Kidney (tissue), 22 donors: ENCODE data around the gene ZKSCAN5. TPM values are rescaled to one million over a fixed set of nuclear protein-coding genes. Genes with fewer than 3 reads are reported as not detected.

Source experiments
- DNase-seq, 5 donors: peaks; one replicate each; pipeline ENCODE4 v3.0.0-alpha.2; 2013 to 2020
- FAIRE-seq: peaks from 2 replicates; lab custom pipeline; 2012; peaks lifted over from hg19 to GRCh38; lab: Jason Lieb, UNC
- H3K27ac ChIP-seq, 2 donors: one replicate each; pipeline ENCODE4 v1.7.0; 2013; ENCODE audit warnings: low read depth in 2 of 2, low read length in 2 of 2, inconsistent platforms in 1 of 2
- H3K27me3 ChIP-seq: one replicate; pipeline ENCODE4 v1.7.1; 2013; ENCODE audit warnings: low read length, inconsistent platforms; ENCODE audit not compliant: control insufficient read depth, insufficient read depth
- H3K36me3 ChIP-seq, 3 donors: one replicate each; pipeline versions ENCODE4 v1.7.0 to v1.7.1; 2013; ENCODE audit warnings: low read length in 3 of 3, control low read depth in 1 of 3, inconsistent platforms in 1 of 3; ENCODE audit not compliant: insufficient read depth in 3 of 3, control insufficient read depth in 2 of 3
- H3K4me1 ChIP-seq, 3 donors: one replicate each; pipeline versions ENCODE4 v1.7.0 to v1.7.1; 2013; ENCODE audit warnings: low read length in 3 of 3, inconsistent platforms in 1 of 3, low read depth in 1 of 3; ENCODE audit not compliant: control insufficient read depth in 2 of 3, insufficient read depth in 2 of 3
- H3K4me3 ChIP-seq, 3 donors: one replicate each; pipeline versions ENCODE4 v1.7.0 to v1.8.1; 2013; ENCODE audit warnings: low read length in 3 of 3, control low read depth in 1 of 3, inconsistent platforms in 1 of 3
- H3K9ac ChIP-seq, 3 donors: one replicate each; pipeline versions ENCODE4 v1.7.0 to v1.7.1; 2013; ENCODE audit warnings: low read length in 3 of 3, control low read depth in 1 of 3, inconsistent platforms in 1 of 3
- H3K9me3 ChIP-seq, 3 donors: one replicate each; pipeline versions ENCODE4 v1.7.0 to v1.7.1; 2013; ENCODE audit warnings: low read length in 3 of 3, control low read depth in 1 of 3, inconsistent platforms in 1 of 3; ENCODE audit not compliant: control insufficient read depth in 2 of 3, insufficient read depth in 1 of 3
- intact Hi-C: fragments of 100-400 bp; cut with DNase I; formaldehyde crosslinking; loops from one replicate; pipeline ENCODE4 v1.11.1; 2022
- long read RNA-seq, 10 donors: library from polyadenylated mRNA in 1 of 10; unstranded in 1 of 10; transcript quantifications; one replicate each; pipeline ENCODE4 v2.0.0 and lab custom pipeline, GENCODE V29; 2021 to 2026
- polyA plus RNA-seq: library from polyadenylated mRNA; stranded (reverse); fragments of 350-450 nt; fragmentation: Illumina TruSeq; extraction: RNeasy Lipid Tissue Mini Kit (QIAGEN cat#74804); gene quantifications from one replicate; pipeline ENCODE4 v1.2.3, GENCODE V29; 2014; ENCODE audit warnings: low read depth, low replicate concordance; ENCODE audit not compliant: insufficient read depth
- total RNA-seq: library from RNA; stranded (reverse); fragmentation: NEBNext Ultra II Directional; extraction: Animal tissue kit (Norgen Biotek cat#: 25700); gene quantifications from one replicate; pipeline ENCODE4 v1.2.1, GENCODE V29; 2021
- TF ChIP-seq, protein P1 (sequence below): IDR thresholded peaks from 3 replicates; pipeline ENCODE4 v1.5.1; 2012; ENCODE audit warnings: mild to moderate bottlenecking, moderate library complexity, borderline replicate concordance; ENCODE audit not compliant: insufficient read depth; ENCODE audit errors: extremely low read depth
- donor health status: control.
- donor health status: control.
- donor health status: control.
- donor health status: control.
- donor health status: control.
- donor health status: DM: yes; HTN: yes; CAD: no.
- donor health status: Normal renal cell carcinoma (clear cell type).

ZKSCAN5 gene
- total RNA-seq (9.1 TPM), polyA plus RNA-seq (4.6 TPM)
- long read RNA-seq, donor 1, full-length matches to known transcripts, result 1 of 1 reads
- long read RNA-seq, donor 1, partial matches to known transcripts, result 0 of 1 reads
- long read RNA-seq, donor 1, other reads (novel, unspliced or antisense), result 0 of 1 reads
- long read RNA-seq, donor 2, result 0 reads
- long read RNA-seq, donor 3, result 0 reads
- long read RNA-seq, donor 4, result 0 reads
- long read RNA-seq, donor 5, result 0 reads
- long read RNA-seq, donor 6, full-length matches to known transcripts, result 1 of 1 reads
- long read RNA-seq, donor 6, partial matches to known transcripts, result 0 of 1 reads
- long read RNA-seq, donor 6, other reads (novel, unspliced or antisense), result 0 of 1 reads
- long read RNA-seq, donor 7, full-length matches to known transcripts, result 2 of 7 reads
- long read RNA-seq, donor 7, partial matches to known transcripts, result 2 of 7 reads
- long read RNA-seq, donor 7, other reads (novel, unspliced or antisense), result 3 of 7 reads
- long read RNA-seq, donor 8, full-length matches to known transcripts, result 1 of 1 reads
- long read RNA-seq, donor 8, partial matches to known transcripts, result 0 of 1 reads
- long read RNA-seq, donor 8, other reads (novel, unspliced or antisense), result 0 of 1 reads
- long read RNA-seq, donor 9, result 0 reads
- long read RNA-seq, donor 10, result 0 reads

DNA sequence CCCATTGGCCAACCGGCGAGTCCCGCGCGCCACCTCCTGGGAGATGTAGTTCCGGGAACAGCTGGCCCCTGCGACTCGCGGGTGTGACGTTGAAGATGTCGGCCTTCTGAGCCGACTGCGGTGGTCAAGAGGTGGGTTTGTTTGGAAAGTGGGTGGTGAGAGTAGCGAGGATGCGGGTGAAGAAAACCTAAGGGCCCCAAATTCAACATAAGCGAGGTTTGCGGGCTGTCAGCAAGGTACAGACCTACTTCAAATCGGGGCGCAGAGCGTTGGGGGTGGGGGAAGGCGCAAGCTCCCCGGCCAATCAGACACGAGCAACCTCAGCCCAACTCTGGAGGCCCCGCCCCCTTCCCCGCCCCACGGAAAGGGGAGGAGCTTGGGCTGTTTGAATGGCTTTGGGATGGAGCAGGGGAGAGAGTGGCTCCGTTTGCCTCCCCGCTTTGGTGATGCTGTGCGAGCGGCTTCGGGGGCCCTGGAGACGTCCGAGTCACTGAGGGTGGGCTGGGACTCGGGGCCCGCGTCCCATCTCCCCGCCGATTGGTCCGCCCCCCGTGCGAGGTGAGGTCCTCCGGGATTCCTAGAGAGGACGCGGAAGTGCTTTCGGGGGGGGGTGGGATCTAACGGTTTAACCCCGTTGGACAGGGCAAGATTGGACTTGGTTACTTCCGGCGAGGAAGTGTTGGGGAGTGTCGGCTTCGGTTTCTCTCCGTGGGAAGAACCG, at the start of gene ZKSCAN5:
ZKSCAN5 (plus strand) TSS at position 60 of the 721 bp plus-strand sequence. CDS start 1,383 bp downstream, outside the sequence.
- Histone ChIP-seq H3K27me3 (no peaks in the 10 kb centered on the region), H3K36me3 (no peaks in the 10 kb centered on the region), H3K27ac (peak within 1 kb of the TSS; percentile 98), H3K9ac (peak within 1 kb of the TSS; percentile 81 to 98 (median 83)), H3K4me3 (peak within 1 kb of the TSS; percentile 88 to 100 (median 97)), H3K4me1 (peaks cover 0 to 16% (median 9%) of the 10 kb centered on the region in 3 donors), H3K9me3 (no peaks in the 10 kb centered on the region)
- DNase-seq (peak; percentile 98 to 99 (median 99)), FAIRE-seq (no peak)
- TF ChIP-seq, protein P1, sequence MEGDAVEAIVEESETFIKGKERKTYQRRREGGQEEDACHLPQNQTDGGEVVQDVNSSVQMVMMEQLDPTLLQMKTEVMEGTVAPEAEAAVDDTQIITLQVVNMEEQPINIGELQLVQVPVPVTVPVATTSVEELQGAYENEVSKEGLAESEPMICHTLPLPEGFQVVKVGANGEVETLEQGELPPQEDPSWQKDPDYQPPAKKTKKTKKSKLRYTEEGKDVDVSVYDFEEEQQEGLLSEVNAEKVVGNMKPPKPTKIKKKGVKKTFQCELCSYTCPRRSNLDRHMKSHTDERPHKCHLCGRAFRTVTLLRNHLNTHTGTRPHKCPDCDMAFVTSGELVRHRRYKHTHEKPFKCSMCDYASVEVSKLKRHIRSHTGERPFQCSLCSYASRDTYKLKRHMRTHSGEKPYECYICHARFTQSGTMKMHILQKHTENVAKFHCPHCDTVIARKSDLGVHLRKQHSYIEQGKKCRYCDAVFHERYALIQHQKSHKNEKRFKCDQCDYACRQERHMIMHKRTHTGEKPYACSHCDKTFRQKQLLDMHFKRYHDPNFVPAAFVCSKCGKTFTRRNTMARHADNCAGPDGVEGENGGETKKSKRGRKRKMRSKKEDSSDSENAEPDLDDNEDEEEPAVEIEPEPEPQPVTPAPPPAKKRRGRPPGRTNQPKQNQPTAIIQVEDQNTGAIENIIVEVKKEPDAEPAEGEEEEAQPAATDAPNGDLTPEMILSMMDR, result peak; percentile 7
- intact Hi-C loops, result no loop called here

DNA sequence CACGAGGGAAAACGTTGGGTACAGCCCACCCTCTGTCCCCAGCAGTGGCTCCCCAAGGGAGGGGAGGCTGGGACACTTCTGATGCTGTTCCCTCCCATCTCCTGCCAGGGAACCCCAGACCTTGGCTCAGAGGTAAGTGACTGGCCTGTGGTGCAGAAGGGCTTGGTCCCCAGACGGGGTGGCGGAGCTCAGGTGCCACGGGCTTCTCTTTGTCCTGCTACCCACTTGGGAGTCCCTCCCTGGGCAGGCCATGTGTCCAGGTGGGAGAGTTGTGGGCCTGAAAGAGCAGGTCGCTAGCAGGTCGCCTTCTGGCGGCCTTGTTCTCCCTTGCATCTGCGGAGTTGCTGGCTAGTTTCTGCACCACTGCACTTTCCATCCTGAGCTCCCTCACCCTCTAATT, 48.6 kb upstream of the ZKSCAN5 start:
- Histone ChIP-seq H3K9ac (no peak overlapping the region), H3K9me3 (no peaks in the 10 kb centered on the region), H3K27me3 (no peaks in the 10 kb centered on the region), H3K36me3 (peaks cover 2 to 34% (median 20%) of the 10 kb centered on the region in 3 donors), H3K4me1 (no peaks in the 10 kb centered on the region), H3K4me3 (no peak overlapping the region), H3K27ac (no peak overlapping the region)
- FAIRE-seq (no peak), DNase-seq (no peak)
- TF ChIP-seq, protein P1, result no peak
- intact Hi-C loops, result no loop called here

DNA sequence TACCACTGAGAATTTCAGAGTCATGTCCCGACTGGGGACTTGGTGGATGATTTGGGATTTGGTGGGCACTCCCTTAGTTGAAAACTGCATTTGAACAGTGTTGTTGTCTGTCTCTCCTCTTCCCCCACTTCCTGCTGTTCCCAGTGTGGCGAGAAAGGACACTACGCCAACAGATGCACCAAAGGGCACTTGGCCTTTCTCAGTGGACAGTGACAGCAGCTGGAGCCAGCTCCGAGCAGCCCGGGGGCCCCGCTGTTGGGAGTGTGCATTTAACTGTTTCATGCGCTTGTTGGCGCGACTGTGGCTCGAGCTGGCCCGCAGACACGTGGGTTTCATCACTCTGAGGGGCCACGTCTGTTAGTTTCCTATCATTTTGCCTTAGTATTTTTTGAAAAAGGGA, 48.2 kb upstream of the ZKSCAN5 start:
- Histone ChIP-seq H3K4me1 (no peaks in the 10 kb centered on the region), H3K4me3 (no peak overlapping the region), H3K9me3 (no peaks in the 10 kb centered on the region), H3K27me3 (no peaks in the 10 kb centered on the region), H3K27ac (no peak overlapping the region), H3K36me3 (peaks cover 0 to 34% (median 20%) of the 10 kb centered on the region in 3 donors), H3K9ac (no peak overlapping the region)
- DNase-seq (no peak), FAIRE-seq (no peak)
- intact Hi-C loops, result no loop called here
- TF ChIP-seq, protein P1, result no peak
